GM19463 (cell line): ENCODE results near the gene CCDC9B.

ENCODE experiments used
- ATAC-seq: cut with Tn5 transposase; IDR thresholded peaks from one replicate; pipeline ENCODE4 v1.9.1; 2021; ENCODE audit warnings: mild to moderate bottlenecking, moderate library complexity; ENCODE audit not compliant: unreplicated experiment

Gene CCDC9B

GRCh38 chr15:40345867-40346578 lies 5.3 kb upstream of the CCDC9B start:
- no peak for ATAC-seq

GRCh38 chr15:40345225-40345866 lies 4.6 kb upstream of the CCDC9B start:
- ATAC-seq, result no peak

DNA sequence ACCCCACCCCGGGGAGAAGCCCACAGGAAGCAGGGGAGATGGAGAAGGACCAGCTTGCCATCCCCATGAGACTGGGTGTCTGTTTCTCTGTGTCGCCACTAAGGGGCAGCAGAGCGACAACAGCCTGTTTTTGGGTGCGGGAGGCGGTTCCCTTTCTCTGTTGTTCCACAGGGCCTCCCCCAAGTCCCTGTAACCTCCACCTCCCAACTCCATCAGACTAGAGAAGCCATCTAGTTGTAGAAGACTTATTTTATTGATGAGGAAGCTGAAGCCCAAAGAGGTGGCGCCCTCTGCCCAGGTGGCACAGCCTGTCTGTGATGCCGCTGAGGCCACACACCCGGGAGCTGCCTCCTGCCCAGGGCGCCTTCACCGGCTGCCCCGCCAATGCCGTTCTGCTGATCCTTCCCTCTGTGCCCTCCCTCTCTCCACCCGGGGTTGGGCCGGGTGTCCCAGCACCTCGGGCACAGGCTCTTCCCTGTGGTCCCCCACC lies 3.9 kb upstream of the CCDC9B start:
- ATAC-seq, result peak; percentile 53

DNA sequence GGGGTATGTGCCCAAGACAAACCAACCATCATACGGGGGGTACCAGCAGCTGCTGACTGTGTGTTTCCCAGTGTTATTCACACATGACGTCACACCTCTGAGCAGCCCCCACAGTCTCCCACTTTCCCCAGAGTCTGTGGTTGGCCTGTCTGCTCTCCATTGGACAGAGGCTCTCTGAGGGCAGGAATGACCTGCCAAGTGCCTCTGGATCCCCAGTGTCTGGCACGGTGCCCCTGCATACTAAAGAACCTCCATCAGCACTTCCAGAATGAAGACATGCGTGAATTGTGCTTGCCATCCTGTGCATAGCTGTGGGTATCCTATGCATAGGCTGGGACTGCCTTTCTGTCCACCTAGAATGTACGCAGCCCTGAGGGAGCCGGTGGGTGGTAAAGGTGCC lies 3.5 kb upstream of the CCDC9B start:
- ATAC-seq, result no peak

- ATAC-seq, result no peak
These were observed 2.8 kb upstream of the CCDC9B start for GRCh38 chr15:40343512-40343911.

- ATAC-seq, result no peak
These were observed 1.9 kb upstream of the CCDC9B start for GRCh38 chr15:40342416-40343320.

- ATAC-seq, result no peak
These were observed 550 bp downstream of the CCDC9B start for GRCh38 chr15:40340038-40340739.

DNA sequence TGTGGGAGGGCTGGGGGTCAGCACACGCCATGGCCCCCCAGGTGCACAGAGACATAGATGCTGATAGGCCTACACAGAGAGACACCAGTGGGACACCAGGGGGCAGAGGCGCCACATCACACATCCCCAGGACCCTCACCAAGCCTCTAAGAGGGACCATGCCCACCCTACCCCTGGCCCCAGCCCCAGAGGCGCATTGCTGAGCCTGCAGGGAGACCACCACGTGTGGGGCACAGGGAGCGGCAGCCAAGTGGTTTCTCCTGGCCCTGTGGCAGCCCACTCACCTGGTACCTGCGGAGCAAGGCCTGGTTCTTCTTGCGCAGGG lies 1.2 kb downstream of the CCDC9B start:
- ATAC-seq, result no peak

- no peak for ATAC-seq
These were observed 1.7 kb downstream of the CCDC9B start for GRCh38 chr15:40338921-40339620.

DNA sequence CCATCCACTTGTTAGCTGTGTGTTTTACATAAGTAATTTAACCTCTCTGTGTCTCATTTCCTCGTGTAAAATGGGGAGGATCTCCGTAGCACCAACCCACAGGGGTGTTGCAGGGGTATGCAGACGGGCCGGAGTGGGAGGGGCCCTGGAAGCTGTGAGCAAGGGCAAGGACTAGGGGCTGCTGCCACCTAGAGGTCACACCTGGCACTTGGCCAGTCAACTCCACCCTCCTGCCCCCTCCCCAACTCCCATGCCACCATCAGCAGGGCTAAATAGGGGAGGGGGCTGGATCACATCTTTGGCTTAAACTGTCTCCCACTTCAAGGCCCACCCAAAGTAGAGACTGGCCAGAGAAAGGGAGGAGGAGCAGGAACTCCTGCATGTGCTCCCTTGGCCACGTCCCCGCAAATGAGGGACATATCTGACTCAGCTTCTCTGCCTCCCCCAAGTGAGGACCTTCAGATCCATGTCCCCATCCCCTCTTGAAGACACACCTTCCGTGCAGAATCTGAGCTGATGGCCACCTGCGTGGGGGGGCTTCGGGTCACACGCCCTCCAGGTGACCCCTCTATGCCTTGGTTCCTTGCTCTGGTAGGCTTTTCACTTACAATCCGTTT lies 2.6 kb downstream of the CCDC9B start:
- peak; percentile 89 for ATAC-seq

DNA sequence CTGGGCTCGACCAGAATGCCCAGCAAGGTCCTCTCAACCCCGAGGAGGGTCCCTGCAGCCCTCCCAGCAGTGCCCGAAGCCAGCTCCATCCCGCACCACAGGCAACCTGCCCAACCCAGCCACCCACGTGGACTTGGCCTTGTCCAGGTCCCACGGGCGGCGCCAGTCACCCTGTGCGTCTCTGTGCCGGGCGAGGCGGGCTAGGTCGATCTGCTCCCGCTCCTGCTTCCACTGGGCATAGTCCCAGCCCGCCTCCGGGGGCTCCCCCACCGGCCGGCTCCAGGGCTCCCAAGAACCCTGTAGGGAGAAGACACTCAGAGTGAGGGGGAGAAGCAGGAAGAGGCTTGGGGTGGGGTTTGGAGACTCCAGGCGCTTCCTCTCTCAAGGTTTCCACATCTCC lies 3.1 kb downstream of the CCDC9B start:
- no peak for ATAC-seq

DNA sequence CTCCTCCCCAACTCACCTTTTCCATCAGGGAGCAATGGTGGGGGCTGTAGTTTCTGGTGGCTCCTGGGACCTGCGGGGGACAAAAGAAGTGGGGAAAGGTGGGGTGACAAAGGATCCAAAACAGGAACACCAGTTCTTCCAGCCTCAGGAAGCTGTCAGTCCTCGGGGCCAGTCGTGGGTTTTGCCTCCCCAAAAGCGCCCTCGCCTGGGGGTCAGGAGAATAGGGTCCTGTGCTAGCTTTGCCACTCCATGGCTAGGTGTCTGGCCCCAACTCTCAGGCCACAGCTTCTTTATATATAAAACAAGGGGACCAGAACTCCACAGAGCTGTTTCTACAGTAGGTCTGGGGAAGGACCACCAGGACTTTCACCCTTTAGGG lies 4.0 kb downstream of the CCDC9B start:
- ATAC-seq, result no peak

DNA sequence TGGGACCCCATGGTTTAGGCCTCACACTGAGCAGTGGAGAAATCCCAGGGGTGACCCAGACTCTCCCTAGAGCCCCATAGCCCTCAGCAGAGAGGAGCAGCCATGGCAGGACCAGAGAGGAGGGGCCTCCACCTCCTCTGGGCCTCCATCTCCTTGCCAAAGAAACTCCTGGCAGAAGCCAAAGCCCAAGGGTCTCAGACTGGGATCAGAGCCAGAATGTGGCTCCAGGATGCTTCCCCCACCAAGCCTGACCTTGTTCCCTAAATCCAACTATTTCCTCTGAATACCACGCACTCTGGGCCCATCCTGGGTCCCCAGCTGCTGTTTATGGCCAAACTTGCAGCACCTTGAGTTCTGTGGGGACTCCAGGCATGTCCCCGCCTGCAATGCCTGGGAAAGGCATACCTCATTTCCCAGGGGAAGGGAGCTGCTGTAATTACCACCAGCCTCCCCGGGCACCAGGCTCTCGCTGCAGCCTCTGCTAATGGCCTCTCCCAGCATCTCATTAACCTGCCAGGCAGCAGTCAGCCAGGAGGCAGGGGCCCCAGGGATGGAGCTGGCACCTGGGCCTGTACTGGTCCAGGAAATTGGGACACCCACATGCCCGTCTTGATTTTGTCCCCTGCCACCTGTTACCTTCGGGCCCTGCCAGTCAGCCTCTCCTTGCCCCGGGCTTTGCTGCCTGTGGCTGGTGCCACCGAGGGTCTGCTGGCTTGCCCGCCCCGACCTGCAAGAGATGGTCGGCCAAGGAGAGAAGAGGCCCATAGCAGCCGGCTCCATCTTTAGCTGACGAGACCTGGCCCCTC lies 4.6 kb downstream of the CCDC9B start:
- ATAC-seq, result no peak

DNA sequence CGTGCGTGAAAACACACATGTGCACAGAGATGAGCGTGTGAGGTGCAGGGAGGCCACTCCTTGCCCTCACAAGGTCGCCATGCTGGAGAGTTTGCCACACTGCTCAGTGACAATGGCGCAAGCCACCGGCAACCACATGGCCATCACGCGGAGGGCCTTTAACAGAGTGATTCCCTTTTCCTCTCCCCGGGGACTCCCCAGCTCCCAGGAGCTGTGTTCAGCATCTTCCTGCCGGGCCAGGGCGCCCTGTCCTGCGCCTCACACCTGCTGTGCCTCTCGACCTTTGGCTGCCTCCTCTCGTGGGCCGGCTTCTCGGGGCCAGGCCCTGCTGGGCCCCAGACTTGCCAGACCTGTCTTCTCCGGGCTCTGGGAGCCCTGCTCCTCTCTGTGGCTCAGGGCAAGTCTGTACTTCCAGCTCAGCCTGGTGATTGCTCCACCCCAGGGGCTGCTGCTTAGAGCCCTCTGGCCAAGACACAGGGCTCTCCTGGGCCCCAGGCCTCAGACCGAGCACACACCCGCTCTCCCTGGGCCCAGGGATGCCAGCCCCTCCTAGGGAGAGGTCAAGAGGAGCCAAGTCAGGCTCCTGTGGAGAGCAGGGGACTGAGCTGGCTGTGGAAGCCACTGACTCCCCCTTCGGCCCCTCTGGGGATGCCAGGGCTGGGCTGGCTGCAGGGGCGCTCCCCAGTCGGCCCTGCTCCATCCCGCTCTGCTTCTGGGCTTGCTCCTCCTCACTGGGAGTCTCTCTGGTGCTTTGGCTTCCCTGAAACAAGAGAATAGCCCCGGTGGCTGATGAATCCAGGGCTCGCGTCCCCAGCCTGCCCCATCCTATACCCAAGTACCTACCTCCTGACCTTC lies 5.6 kb downstream of the CCDC9B start:
- ATAC-seq, result no peak

DNA sequence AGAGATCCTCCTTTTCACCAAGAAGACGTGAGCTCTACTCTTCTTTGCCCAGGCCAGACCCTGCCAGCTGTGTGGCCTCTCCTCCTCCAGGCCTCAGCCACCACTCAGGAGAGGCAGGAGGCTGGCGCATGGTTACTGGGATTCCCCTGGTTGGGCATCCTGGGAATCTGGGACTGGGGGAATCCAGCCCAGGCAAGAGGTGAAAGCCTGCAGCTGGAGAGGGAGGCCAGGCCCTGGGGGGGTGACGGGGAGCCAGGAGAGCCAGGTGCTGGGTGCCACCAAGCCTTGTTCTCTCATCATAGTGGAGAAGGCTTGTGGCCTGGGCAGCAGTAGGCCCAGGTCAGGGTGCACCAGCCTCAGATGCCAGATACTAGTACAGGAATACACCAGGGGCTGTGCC lies 6.2 kb downstream of the CCDC9B start:
- no peak for ATAC-seq

DNA sequence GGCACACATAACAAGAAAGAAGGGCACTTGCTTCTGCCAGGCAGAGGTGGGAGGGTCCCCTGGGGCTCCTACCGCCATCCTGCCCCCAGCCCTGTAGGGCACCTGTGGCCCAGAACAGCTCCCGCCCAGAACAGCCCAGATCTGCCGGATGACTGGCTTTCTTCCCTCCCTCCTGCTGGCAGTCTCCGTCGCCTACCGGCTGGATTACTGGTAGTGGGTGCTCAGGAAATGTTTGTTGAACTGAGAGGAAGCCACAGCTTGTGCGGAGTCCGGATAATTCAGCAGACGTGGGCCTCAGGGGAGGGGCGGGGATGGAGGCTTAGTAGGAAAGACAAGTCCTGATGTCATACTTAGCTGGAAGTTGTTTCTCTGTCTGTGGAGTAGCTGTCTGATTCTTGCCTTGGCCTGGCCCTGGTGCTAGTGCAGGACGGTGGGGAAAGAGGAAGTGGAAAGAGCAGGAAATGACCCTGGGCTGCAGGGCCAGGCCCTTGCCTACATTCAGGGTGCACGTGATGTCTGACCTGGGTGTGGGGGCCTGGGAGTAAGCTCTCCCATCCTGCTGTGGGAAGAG lies 6.7 kb downstream of the CCDC9B start:
- ATAC-seq, result no peak

- ATAC-seq, result no peak
These were observed 8.5 kb downstream of the CCDC9B start for GRCh38 chr15:40332113-40332781.
